ENCODE measurements around the gene SH3BP2. TPM values are rescaled to one million over a fixed set of nuclear protein-coding genes. Genes with fewer than 3 reads are reported as not detected.

Gene SH3BP2
- total RNA-seq, 2 donors from 2014 or later, result 24.3 to 41.3 TPM

DNA sequence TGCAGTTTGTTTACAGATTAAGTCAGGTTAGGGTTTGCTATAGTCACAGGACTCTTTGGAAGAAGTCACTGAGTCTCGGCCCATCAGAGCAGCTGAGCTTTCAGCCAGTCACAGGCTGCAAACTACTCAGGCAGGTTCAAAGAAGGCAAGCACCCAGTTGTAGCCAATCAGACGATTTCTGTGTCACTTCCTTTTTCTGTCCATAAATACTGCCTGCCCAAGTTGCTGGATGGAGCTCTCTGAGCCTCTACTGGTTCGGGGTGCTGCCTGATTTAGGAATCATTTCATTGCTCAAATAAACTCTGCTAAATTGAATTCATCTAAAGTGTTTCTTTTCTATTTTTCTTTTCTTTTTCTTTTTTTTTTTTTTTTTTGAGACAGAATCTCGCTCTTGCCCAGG, 7.3 kb upstream of the SH3BP2 start:
- Histone ChIP-seq H3K36me3 (no peaks in the 10 kb centered on the region), H3K4me3 (no peak overlapping the region), H3K27me3 (replicated peaks; ENCODE audit: insufficient read depth) (no peaks in the 10 kb centered on the region), H3K4me1 (replicated peaks) (no peaks in the 10 kb centered on the region), H3K9me3 (no peaks in the 10 kb centered on the region), H3K27ac (no peak overlapping the region)
- intact Hi-C loops (cut with DNase I), result no loop called here
- TF ChIP-seq POLR2A (IDR thresholded peaks at IDR 0.05) (no peak), POLR2AphosphoS5 (IDR thresholded peaks at IDR 0.05) (no peak)
- TF ChIP-seq, protein P1, sequence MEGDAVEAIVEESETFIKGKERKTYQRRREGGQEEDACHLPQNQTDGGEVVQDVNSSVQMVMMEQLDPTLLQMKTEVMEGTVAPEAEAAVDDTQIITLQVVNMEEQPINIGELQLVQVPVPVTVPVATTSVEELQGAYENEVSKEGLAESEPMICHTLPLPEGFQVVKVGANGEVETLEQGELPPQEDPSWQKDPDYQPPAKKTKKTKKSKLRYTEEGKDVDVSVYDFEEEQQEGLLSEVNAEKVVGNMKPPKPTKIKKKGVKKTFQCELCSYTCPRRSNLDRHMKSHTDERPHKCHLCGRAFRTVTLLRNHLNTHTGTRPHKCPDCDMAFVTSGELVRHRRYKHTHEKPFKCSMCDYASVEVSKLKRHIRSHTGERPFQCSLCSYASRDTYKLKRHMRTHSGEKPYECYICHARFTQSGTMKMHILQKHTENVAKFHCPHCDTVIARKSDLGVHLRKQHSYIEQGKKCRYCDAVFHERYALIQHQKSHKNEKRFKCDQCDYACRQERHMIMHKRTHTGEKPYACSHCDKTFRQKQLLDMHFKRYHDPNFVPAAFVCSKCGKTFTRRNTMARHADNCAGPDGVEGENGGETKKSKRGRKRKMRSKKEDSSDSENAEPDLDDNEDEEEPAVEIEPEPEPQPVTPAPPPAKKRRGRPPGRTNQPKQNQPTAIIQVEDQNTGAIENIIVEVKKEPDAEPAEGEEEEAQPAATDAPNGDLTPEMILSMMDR (IDR thresholded peaks at IDR 0.05), result no peak
- no peak for DNase-seq (ENCODE audit: low spot score)
- 54% methylated on average over 4 of the region's 4 CpGs for WGBS

DNA sequence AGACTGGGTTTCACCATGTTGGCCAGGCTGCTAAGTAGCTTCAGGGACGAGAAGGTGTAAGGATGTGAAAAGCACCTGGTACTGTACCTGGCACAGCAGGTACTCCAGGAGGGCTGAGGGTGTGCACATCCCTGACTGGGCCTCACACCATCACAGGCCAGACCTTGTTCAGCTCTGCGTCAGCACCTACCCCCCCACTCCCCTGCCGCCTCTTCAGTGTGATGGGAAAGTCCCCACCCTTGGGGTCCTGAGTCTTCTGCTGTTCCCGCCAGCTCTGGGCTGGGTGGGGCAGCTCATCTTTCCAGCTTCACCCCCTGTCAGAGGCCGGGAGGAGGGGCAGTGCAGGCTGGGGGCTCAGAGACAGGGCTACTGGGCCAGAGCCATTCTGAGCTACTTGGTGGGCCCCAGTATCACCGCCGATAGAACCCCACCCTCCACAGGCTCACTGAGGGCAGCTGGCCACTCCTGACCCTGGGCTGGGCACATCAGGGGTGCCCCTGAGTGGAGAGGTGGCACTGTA, 6.7 kb upstream of the SH3BP2 start:
- WGBS, result 84% methylated on average over 7 of the region's 7 CpGs
- TF ChIP-seq, protein P1 (IDR thresholded peaks at IDR 0.05), result no peak
- no peak for TF ChIP-seq POLR2A (IDR thresholded peaks at IDR 0.05)
- TF ChIP-seq POLR2AphosphoS5 (IDR thresholded peaks at IDR 0.05), result no peak
- Histone ChIP-seq H3K36me3 (no peaks in the 10 kb centered on the region), H3K4me3 (no peak overlapping the region), H3K4me1 (replicated peaks) (no peaks in the 10 kb centered on the region), H3K9me3 (no peaks in the 10 kb centered on the region), H3K27ac (no peak overlapping the region), H3K27me3 (replicated peaks; ENCODE audit: insufficient read depth) (no peaks in the 10 kb centered on the region)
- intact Hi-C loops (cut with DNase I), result no loop called here
- no peak for DNase-seq (ENCODE audit: low spot score)

GRCh38 chr4:2786794-2787229, 6.1 kb upstream of the SH3BP2 start:
- no peak for DNase-seq (ENCODE audit: low spot score)

DNA sequence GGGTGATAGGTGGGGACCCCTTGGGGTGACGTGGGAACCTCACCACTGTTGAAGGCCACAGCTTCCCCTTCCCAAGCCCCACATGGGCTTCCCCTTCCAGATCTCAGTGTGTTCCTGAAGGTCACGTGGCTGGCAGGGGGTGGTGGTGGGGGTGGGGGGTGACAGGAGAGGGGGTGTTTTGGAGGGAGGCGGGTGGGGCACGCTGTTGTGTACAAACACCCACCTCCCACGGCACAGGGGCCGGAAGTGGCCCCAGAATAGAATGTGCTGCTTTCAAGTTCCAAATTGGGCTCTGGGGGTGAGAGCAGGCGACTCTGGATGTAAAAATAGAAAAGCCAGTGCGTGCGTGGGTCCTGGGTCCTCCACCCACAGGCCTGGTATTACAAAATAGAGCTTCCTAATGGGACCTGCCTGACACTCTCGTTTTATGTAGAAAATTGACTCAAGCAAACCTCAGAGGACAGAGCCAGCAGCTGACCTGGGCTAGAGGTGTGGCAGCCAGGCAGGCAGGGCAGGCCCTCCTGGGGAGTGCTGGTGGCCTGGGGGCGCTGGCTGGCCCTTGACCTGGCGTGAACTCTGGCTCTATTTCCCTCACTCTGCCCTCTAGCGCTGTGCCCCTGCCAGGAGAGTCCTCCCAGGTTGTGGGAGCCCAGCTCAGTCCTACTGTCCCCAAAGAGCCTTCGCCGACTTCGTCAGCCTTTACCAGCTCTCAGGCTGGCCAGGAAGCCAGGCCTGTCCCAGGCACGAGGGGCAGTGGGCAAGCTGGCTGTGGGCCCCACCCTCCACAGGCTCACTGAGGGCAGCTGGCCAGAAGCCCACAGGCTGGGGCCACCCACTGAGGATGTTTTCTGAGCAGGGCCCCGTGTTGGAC, 5.4 kb upstream of the SH3BP2 start:
- Histone ChIP-seq H3K27me3 (replicated peaks; ENCODE audit: insufficient read depth) (no peaks in the 10 kb centered on the region), H3K4me1 (replicated peaks) (no peaks in the 10 kb centered on the region), H3K4me3 (no peak overlapping the region), H3K9me3 (no peaks in the 10 kb centered on the region), H3K36me3 (no peaks in the 10 kb centered on the region), H3K27ac (no peak overlapping the region)
- TF ChIP-seq POLR2A (IDR thresholded peaks at IDR 0.05) (no peak), POLR2AphosphoS5 (IDR thresholded peaks at IDR 0.05) (no peak)
- TF ChIP-seq, protein P1 (IDR thresholded peaks at IDR 0.05), result no peak
- DNase-seq (ENCODE audit: low spot score), result no peak
- WGBS, result 84% methylated on average over 18 of the region's 18 CpGs
- intact Hi-C loops (cut with DNase I), result no loop called here

More at GRCh38 chr4:2786794-2787229, 6.1 kb upstream of the SH3BP2 start:
- intact Hi-C loops (cut with DNase I), result no loop called here
- H3K4me1 ChIP-seq (replicated peaks), result no peaks in the 10 kb centered on the region
- WGBS, result 92% methylated on average over 8 of the region's 9 CpGs
- H3K27ac ChIP-seq, result no peak overlapping the region
- no peaks in the 10 kb centered on the region for H3K27me3 ChIP-seq (replicated peaks; ENCODE audit: insufficient read depth)
- no peak overlapping the region for H3K4me3 ChIP-seq
- TF ChIP-seq POLR2A (IDR thresholded peaks at IDR 0.05) (no peak), POLR2AphosphoS5 (IDR thresholded peaks at IDR 0.05) (no peak)
- TF ChIP-seq, protein P1 (IDR thresholded peaks at IDR 0.05), result no peak
- H3K9me3 ChIP-seq, result no peaks in the 10 kb centered on the region
- no peaks in the 10 kb centered on the region for H3K36me3 ChIP-seq

All from prostate gland (tissue), 2 donors.